Activated B cell treated with CpG ODN at 0.5 μM for 24 hours (primary cell): Measurements from ENCODE around the gene NID2. TPM values are rescaled to one million over a fixed set of nuclear protein-coding genes. Genes with fewer than 3 reads are reported as not detected.

Experiments
- ATAC-seq: fragments of 200-7000 bp; cut with Tn5 transposase; one replicate; pipeline ENCODE4 v1.10.0; 2021; ENCODE audit warnings: low read depth, mild to moderate bottlenecking, moderate library complexity
- CTCF ChIA-PET: fragments of 350-600 bp; sonication (Branson Sonifier 250); formaldehyde crosslinking; loops from one replicate; lab custom pipeline; 2021; ENCODE audit warnings: antibody characterized with exemption; lab: Charles Lee
- POLR2A ChIA-PET: fragments of 350-600 bp; sonication (Branson Sonifier 250); formaldehyde crosslinking; loops from one replicate; lab custom pipeline; 2021; ENCODE audit warnings: antibody characterized with exemption; lab: Charles Lee
- DNase-seq: peaks from one replicate; pipeline ENCODE4 v3.0.0; 2022
- H3K27ac Mint-ChIP-seq: one replicate; pipeline ENCODE4 v1.8.0; 2020; ENCODE audit warnings: mixed read lengths
- H3K27me3 Mint-ChIP-seq: one replicate; pipeline ENCODE4 v1.8.0; 2021; ENCODE audit warnings: mixed read lengths
- H3K36me3 Mint-ChIP-seq: one replicate; pipeline ENCODE4 v1.8.0; 2021; ENCODE audit warnings: low read depth, mixed read lengths
- H3K4me1 Mint-ChIP-seq: one replicate; pipeline ENCODE4 v1.8.0; 2021; ENCODE audit warnings: mixed read lengths
- H3K4me3 Mint-ChIP-seq: one replicate; pipeline ENCODE4 v1.8.0; 2020; ENCODE audit warnings: mild to moderate bottlenecking, mixed read lengths
- H3K9me3 Mint-ChIP-seq: one replicate; pipeline ENCODE4 v1.8.0; 2020; ENCODE audit warnings: mixed read lengths
- intact Hi-C: fragments of 100-400 bp; cut with micrococcal nuclease; formaldehyde crosslinking; loops from one replicate; pipeline ENCODE4 v1.15.1; 2024
- total RNA-seq: library from RNA; stranded (reverse); gene quantifications from 2 replicates; pipeline ENCODE4 v1.2.3, GENCODE V29; 2022
- TF ChIP-seq, protein P1 (sequence below): fragments of 200-600 bp; IDR thresholded peaks from one replicate; pipeline ENCODE4 v1.8.0; 2022; ENCODE audit warnings: antibody characterized with exemption, mild to moderate bottlenecking

The NID2 gene
- total RNA-seq, 1 donor from 2014 or later = not detected

DNA sequence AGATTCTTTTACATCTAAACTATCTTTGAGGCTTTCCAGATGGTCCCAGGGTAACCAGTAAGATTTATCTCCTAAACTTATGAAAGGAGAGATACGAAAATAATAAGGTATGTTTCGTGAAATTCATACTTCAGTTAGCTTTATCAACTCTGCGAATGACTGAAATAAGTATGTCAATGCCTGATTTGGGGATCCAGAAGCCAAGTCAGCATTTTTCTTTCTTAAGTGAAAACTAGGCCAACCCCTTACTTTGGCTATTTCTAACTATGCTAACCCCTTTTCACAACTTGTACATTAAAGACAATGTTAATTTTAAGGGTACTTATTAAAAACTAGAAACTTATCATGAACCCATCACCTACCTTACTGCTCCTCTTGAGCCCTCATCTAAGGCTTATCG lies 26.9 kb upstream of the NID2 start:
- H3K4me3 Mint-ChIP-seq = no peak overlapping the region
- no peaks in the 10 kb centered on the region for H3K4me1 Mint-ChIP-seq
- TF ChIP-seq, protein P1, sequence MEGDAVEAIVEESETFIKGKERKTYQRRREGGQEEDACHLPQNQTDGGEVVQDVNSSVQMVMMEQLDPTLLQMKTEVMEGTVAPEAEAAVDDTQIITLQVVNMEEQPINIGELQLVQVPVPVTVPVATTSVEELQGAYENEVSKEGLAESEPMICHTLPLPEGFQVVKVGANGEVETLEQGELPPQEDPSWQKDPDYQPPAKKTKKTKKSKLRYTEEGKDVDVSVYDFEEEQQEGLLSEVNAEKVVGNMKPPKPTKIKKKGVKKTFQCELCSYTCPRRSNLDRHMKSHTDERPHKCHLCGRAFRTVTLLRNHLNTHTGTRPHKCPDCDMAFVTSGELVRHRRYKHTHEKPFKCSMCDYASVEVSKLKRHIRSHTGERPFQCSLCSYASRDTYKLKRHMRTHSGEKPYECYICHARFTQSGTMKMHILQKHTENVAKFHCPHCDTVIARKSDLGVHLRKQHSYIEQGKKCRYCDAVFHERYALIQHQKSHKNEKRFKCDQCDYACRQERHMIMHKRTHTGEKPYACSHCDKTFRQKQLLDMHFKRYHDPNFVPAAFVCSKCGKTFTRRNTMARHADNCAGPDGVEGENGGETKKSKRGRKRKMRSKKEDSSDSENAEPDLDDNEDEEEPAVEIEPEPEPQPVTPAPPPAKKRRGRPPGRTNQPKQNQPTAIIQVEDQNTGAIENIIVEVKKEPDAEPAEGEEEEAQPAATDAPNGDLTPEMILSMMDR = no peak
- intact Hi-C loops = no loop called here
- H3K36me3 Mint-ChIP-seq = no peaks in the 10 kb centered on the region
- H3K9me3 Mint-ChIP-seq = no peaks in the 10 kb centered on the region
- H3K27ac Mint-ChIP-seq = no peak overlapping the region
- H3K27me3 Mint-ChIP-seq = peaks cover 7% of the 10 kb centered on the region
- ChIA-PET POLR2A (no interaction called here), CTCF (no interaction called here)
- ATAC-seq (no peak), DNase-seq (no peak)

DNA sequence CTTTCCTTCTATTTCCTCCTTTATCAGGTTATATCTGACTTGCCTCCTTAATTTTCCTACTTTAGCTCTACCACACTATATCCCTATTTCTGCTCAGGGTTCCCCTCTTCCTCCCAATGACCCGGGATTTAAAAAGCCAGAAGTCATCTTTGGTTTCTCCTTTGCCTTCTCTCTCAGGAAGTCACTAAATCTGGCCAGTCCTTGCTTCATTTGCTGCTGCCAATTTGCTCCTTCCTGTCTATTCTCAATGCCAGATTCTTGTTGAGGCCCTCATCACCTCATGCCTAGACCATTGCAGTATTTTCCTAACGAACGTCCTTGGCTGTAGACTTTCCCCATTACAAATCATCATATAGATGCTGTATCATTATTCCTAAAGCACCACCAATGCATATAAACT lies 26.5 kb upstream of the NID2 start:
- intact Hi-C loops = no loop called here
- ChIA-PET POLR2A (no interaction called here), CTCF (no interaction called here)
- no peaks in the 10 kb centered on the region for H3K36me3 Mint-ChIP-seq
- H3K4me3 Mint-ChIP-seq = no peak overlapping the region
- no peak overlapping the region for H3K27ac Mint-ChIP-seq
- H3K27me3 Mint-ChIP-seq = peaks cover 9% of the 10 kb centered on the region
- H3K4me1 Mint-ChIP-seq = no peaks in the 10 kb centered on the region
- TF ChIP-seq, protein P1 = no peak
- no peaks in the 10 kb centered on the region for H3K9me3 Mint-ChIP-seq
- ATAC-seq (no peak), DNase-seq (no peak)

DNA sequence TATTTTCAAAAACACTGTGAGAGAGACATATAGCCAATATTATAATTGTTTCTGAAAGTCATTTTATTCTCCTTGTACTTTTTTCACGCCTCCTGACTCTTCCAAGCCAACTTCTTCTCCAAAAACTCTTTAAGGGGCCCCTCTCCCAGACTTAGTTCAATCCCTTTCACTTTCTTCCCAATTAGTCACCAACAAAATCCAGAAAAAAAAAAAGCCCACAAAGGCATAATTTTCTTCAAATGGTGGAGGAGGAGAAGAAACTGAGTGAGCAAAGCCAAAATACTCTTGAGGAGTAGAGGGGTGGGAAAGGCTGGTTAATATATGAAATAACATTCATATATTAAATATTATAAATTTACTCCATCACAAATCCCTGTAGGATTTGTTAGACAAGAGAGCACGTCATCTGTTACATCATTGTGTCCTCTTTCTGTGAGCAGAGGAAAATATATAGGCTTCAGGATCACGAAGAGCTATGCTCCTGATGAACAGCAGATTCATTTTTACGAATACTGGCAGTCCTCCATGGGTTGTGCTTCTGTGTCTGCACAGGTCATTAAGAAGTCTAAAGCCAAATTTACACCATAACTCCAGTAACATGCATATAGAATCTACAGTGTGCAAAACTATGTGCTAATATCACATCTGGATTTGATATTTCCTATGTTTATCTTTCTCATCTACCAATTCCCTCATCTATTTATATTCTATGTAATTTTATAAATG lies 25.9 kb upstream of the NID2 start:
- Mint-ChIP-seq H3K4me3 (no peak overlapping the region), H3K4me1 (no peaks in the 10 kb centered on the region), H3K27ac (no peak overlapping the region), H3K9me3 (no peaks in the 10 kb centered on the region), H3K27me3 (peaks cover 14% of the 10 kb centered on the region), H3K36me3 (no peaks in the 10 kb centered on the region)
- no peak for ATAC-seq
- intact Hi-C loops = no loop called here
- TF ChIP-seq, protein P1 = no peak
- no peak for DNase-seq
- ChIA-PET POLR2A (no interaction called here), CTCF (no interaction called here)

DNA sequence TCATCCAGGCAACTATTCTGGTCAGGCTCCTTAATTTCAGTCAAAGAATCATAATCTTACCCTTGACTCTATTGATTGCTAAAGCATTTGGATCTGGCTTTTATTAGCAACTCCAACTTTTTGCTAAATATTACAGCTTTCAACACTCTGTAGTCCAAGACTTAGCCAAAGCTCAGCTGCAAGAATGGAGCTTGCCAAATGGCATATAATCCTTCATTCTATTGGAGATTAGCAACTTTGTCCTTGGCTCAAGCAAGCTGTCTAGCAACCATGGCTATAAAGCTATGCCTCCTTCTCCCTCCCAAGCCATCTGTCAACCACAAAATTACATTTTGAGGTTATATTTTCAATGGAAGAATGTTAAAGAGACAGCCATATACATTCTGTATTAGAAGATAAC lies 23.1 kb upstream of the NID2 start:
- H3K4me1 Mint-ChIP-seq = no peaks in the 10 kb centered on the region
- H3K27me3 Mint-ChIP-seq = peaks cover 15% of the 10 kb centered on the region
- no peaks in the 10 kb centered on the region for H3K9me3 Mint-ChIP-seq
- intact Hi-C loops = no loop called here
- ChIA-PET POLR2A (no interaction called here), CTCF (no interaction called here)
- H3K36me3 Mint-ChIP-seq = no peaks in the 10 kb centered on the region
- ATAC-seq (no peak), DNase-seq (no peak)
- no peak overlapping the region for H3K4me3 Mint-ChIP-seq
- TF ChIP-seq, protein P1 = no peak
- no peak overlapping the region for H3K27ac Mint-ChIP-seq

DNA sequence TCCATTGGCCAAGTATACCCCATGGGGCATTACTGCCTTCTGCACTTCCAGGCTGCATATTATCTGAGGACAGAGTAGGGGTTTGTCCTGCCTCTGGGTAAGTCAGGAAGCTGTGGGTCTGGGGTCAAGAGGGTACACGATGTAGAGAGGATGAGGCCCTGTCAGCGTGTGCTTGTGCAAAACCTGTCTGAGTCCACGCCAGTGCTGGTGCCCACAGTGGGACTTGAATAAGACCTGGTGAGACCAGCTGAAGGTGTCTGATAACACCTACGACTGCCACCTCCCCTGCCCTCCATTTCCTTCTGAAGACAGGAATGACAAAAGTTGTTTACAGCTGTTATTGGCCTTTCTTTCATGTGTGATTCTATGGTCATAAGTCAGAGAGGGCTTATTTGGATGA lies 22.1 kb upstream of the NID2 start:
- DNase-seq (no peak), ATAC-seq (no peak)
- H3K27me3 Mint-ChIP-seq = peaks cover 15% of the 10 kb centered on the region
- ChIA-PET POLR2A (no interaction called here), CTCF (no interaction called here)
- H3K9me3 Mint-ChIP-seq = no peaks in the 10 kb centered on the region
- TF ChIP-seq, protein P1 = no peak
- H3K4me3 Mint-ChIP-seq = no peak overlapping the region
- H3K36me3 Mint-ChIP-seq = no peaks in the 10 kb centered on the region
- intact Hi-C loops = no loop called here
- no peaks in the 10 kb centered on the region for H3K4me1 Mint-ChIP-seq
- no peak overlapping the region for H3K27ac Mint-ChIP-seq
